HepG2 (cell line): ENCODE data around the gene LRRC51. TPM values are rescaled to one million over a fixed set of nuclear protein-coding genes. Genes with fewer than 3 reads are reported as not detected.

Source experiments
- ATAC-seq: fragments of 200-7000 bp; cut with Tn5 transposase; 3 replicates; pipeline ENCODE4 v1.9.1; 2020; ENCODE audit warnings: mild to moderate bottlenecking, moderate library complexity
- BruUV-seq: library from RNA; stranded (reverse); fragments of 400-500 nt; replicated peaks from 2 replicates; lab custom pipeline; 2021; lab: Mats Ljungman, UMichigan
- CTCF ChIA-PET: fragments of 300-600 bp; formaldehyde crosslinking; extraction: SDS; loops from one replicate; lab custom pipeline; 2021; ENCODE audit warnings: low total read pairs, inconsistent platforms, low intra/inter-chr PET ratio; lab: Yijun Ruan, JAX
- POLR2A ChIA-PET: fragments of 350-600 bp; sonication (Branson Sonifier 250); formaldehyde crosslinking; loops from one replicate; lab custom pipeline; 2020; ENCODE audit warnings: antibody characterized with exemption, inconsistent platforms; lab: Yijun Ruan, JAX
- DNase-seq: peaks from one replicate; pipeline ENCODE4 v3.0.0-alpha.2; 2015; ENCODE audit warnings: low spot score
- FAIRE-seq: peaks from 3 replicates; lab custom pipeline; 2011; peaks lifted over from hg19 to GRCh38; lab: Jason Lieb, UNC
- H2AFZ ChIP-seq: one replicate; pipeline ENCODE4 v1.6.1; 2011; ENCODE audit warnings: low read length, inconsistent platforms
- H3K27ac ChIP-seq: fragments of 300-600 bp; 3 replicates; pipeline ENCODE4 v1.8.0; 2011; ENCODE audit warnings: mixed run types, mild to moderate bottlenecking, mixed read lengths, low read length, inconsistent platforms; ENCODE audit not compliant: insufficient read depth; ENCODE audit errors: extremely low read length
- H3K27me3 ChIP-seq, 2 experiments: fragments of 200-600 bp in 1 of 2; 2 replicates in 1 of 2; 3 replicates in 1 of 2; pipeline versions ENCODE4 v1.6.0 to v1.8.0; 2011; ENCODE audit warnings: low read length in 2 of 2, mild to moderate bottlenecking in 2 of 2, moderate library complexity in 2 of 2, inconsistent platforms in 1 of 2; ENCODE audit not compliant: insufficient read depth in 2 of 2, control insufficient read depth in 1 of 2
- H3K36me3 ChIP-seq, 2 experiments: fragments of 200-600 bp in 1 of 2; replicated peaks in 1 of 2; 2 replicates in 1 of 2; 3 replicates in 1 of 2; pipeline versions ENCODE4 v1.5.1 to v1.8.0; 2011; ENCODE audit warnings: low read length in 2 of 2, inconsistent platforms in 1 of 2; ENCODE audit not compliant: insufficient read depth in 2 of 2, control insufficient read depth in 1 of 2
- H3K4me1 ChIP-seq: 2 replicates; pipeline ENCODE4 v1.5.1; 2012; ENCODE audit warnings: low read length, inconsistent platforms; ENCODE audit not compliant: insufficient read depth
- H3K4me2 ChIP-seq: 2 replicates; pipeline ENCODE4 v1.6.0; 2011; ENCODE audit warnings: low read depth, low read length, inconsistent platforms
- H3K4me3 ChIP-seq, 3 experiments: fragments of 200-600 bp in 1 of 3; sonication (generic), shearing (Covaris generic) in 1 of 3; replicated peaks in 1 of 3; 2 replicates each; pipeline ENCODE4 v1.5.1; 2011 to 2016; ENCODE audit warnings: low read length in 3 of 3, inconsistent platforms in 2 of 3, low read depth in 2 of 3, mild to moderate bottlenecking in 2 of 3, control low read depth in 1 of 3, mixed read lengths in 1 of 3; ENCODE audit not compliant: insufficient read depth in 1 of 3
- H3K79me2 ChIP-seq: one replicate; pipeline ENCODE4 v1.6.1; 2011; ENCODE audit warnings: low read length, inconsistent platforms; ENCODE audit not compliant: insufficient read depth
- H3K9ac ChIP-seq: 2 replicates; pipeline ENCODE4 v1.6.0; 2011; ENCODE audit warnings: mild to moderate bottlenecking, low read depth, low read length, inconsistent platforms; ENCODE audit not compliant: insufficient read depth
- H3K9me3 ChIP-seq: 2 replicates; pipeline ENCODE4 v1.5.1; 2012; ENCODE audit warnings: mild to moderate bottlenecking, low read length
- H4K20me1 ChIP-seq: 2 replicates; pipeline ENCODE4 v1.6.0; 2011; ENCODE audit warnings: inconsistent platforms, mild to moderate bottlenecking, low read length, moderate library complexity; ENCODE audit not compliant: insufficient read depth
- ELF1 ChIP-seq: sonication (generic); formaldehyde crosslinking; IDR thresholded peaks from 2 replicates; pipeline ENCODE4 v1.4.0; 2020; ENCODE audit warnings: missing genetic modification reagents
- HHEX ChIP-seq: IDR thresholded peaks from 2 replicates; pipeline ENCODE4 v1.6.1; 2016; ENCODE audit warnings: control low read depth
- MTF2 ChIP-seq: sonication (generic); formaldehyde crosslinking; IDR thresholded peaks from 2 replicates; pipeline ENCODE4 v1.5.0; 2020; ENCODE audit warnings: missing genetic modification reagents, borderline replicate concordance
- SKI ChIP-seq: fragments of 450-650 bp; IDR thresholded peaks from one replicate; pipeline ENCODE4 v1.6.1; 2018; ENCODE audit warnings: mild to moderate bottlenecking; ENCODE audit not compliant: partially characterized antibody
- ZFP36L1 ChIP-seq: sonication (generic); formaldehyde crosslinking; IDR thresholded peaks from 2 replicates; pipeline ENCODE4 v1.8.0; 2022; ENCODE audit warnings: mild to moderate bottlenecking, missing genetic modification reagents, moderate library complexity
- ZNF292 ChIP-seq: sonication (generic); formaldehyde crosslinking; IDR thresholded peaks from 2 replicates; pipeline ENCODE4 v1.8.1; 2022; ENCODE audit warnings: mild to moderate bottlenecking, low read depth, missing genetic modification reagents, borderline replicate concordance
- ZNF510 ChIP-seq: sonication (generic); formaldehyde crosslinking; IDR thresholded peaks from 2 replicates; pipeline ENCODE4 v1.4.0; 2020; ENCODE audit warnings: low read depth, mild to moderate bottlenecking, missing genetic modification reagents
- ZNF790 ChIP-seq: sonication (generic); formaldehyde crosslinking; IDR thresholded peaks from 2 replicates; pipeline ENCODE4 v1.8.0; 2022; ENCODE audit warnings: missing genetic modification reagents, mild to moderate bottlenecking, borderline replicate concordance
- ZSCAN29 ChIP-seq: sonication (generic); formaldehyde crosslinking; conservative IDR thresholded peaks from 2 replicates; pipeline ENCODE4 v1.4.0; 2020; ENCODE audit warnings: mild to moderate bottlenecking, missing genetic modification reagents
- ZSCAN30 ChIP-seq: sonication (generic); formaldehyde crosslinking; IDR thresholded peaks from 2 replicates; pipeline ENCODE4 v1.5.0; 2020; ENCODE audit warnings: mild to moderate bottlenecking, missing genetic modification reagents
- WGBS: methylation state at CpG from one replicate; pipeline ENCODE4 v1.1.6; 2017; ENCODE audit warnings: low lambda C conversion rate; 5-methylcytosine and 5-hydroxymethylcytosine counted together
- in situ Hi-C: cut with HindIII; loops from 2 replicates; pipeline ENCODE4 v1.10.0; 2017; ENCODE audit warnings: low pct_unique_long_range_greater_than_20kb; ENCODE audit not compliant: extremely low pct_ligation_motif_present
- intact Hi-C: fragments of 100-400 bp; cut with micrococcal nuclease; formaldehyde crosslinking; loops from one replicate; pipeline ENCODE4 v1.10.0; 2022; ENCODE audit not compliant: unreplicated experiment
- polyA plus RNA-seq, 8 experiments: library from polyadenylated mRNA; depleted of rRNA in 3 of 8; stranded (reverse) in 7 of 8; unstranded in 1 of 8; fragments of >200 nt; fragmentation: Illumina TruSeq in 4 of 8; extraction: Trizol in 4 of 8; gene quantifications; 2 replicates each; pipeline versions ENCODE4 v1.2.1 to v1.2.3, GENCODE V29; 2011 to 2016; ENCODE audit warnings: low read depth in 4 of 8, missing spikeins in 1 of 8, mixed read lengths in 1 of 8; ENCODE audit not compliant: insufficient read depth in 1 of 8
- total RNA-seq, 5 experiments: library from RNA; depleted of rRNA; stranded (reverse); fragments of >200 nt; fragmentation: Illumina TruSeq; extraction: Trizol; gene quantifications; 2 replicates each; pipeline ENCODE4 v1.2.3, GENCODE V29; 2016; ENCODE audit warnings: low read depth in 1 of 5
- TF ChIP-seq, protein P1 (sequence below): sonication (generic); formaldehyde crosslinking; IDR thresholded peaks from 2 replicates; pipeline ENCODE4 v1.4.0; 2020; ENCODE audit warnings: missing genetic modification reagents
- TF ChIP-seq, protein P2 (sequence below): sonication (generic); formaldehyde crosslinking; IDR thresholded peaks from 2 replicates; pipeline ENCODE4 v1.8.1; 2023; ENCODE audit warnings: mild to moderate bottlenecking, moderate library complexity, missing genetic modification reagents
- TF ChIP-seq, protein P3 (sequence below): sonication (generic); formaldehyde crosslinking; IDR thresholded peaks from 2 replicates; pipeline ENCODE4 v1.4.0; 2020; ENCODE audit warnings: missing genetic modification reagents, borderline replicate concordance
- TF ChIP-seq, protein P4 (sequence below): sonication (generic); formaldehyde crosslinking; IDR thresholded peaks from 2 replicates; pipeline ENCODE4 v1.4.0; 2020; ENCODE audit warnings: missing genetic modification reagents, borderline replicate concordance

The LRRC51 gene
- total and polyA plus RNA-seq, 2 of the 13 experiments (the other 11 are each of a cell fraction or from before 2014, with no cell fraction given) = 5.3 to 6.0 TPM

DNA sequence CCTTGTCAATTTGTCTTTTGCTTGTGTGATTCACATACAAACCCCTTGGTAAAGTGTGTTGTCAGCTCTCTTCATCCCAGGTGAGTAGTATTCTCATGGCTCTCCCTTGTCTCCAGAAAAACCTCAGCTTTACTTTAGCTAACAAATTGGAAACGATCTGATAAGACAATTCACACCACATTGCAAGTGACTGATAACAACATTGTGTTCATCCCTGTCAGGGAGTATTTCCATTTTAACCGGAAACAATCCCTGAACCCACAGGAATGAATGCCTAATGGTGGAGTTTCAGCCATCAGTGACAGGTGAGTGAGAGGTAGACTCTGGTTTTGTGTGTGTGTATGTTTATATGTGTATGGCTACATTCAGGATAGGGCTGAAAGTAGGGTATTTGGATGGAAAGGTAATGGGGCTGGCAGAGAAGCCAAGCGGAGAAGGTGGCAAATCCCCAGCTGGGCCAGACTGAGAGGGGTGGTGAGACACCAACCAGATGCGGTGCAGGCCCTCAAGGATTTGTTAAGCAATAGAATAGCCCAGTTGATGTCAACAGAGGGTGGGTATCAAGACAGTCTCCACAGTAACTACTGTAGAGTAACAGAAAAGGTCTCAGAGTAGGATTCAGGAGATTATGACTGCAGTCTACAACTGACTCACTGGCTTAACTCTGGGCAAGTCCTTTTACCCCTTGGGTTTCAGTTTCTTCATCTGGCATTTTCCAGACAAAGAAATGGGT, 7.6 kb downstream of the LRRC51 start:
- 97% methylated on average over 4 of the region's 4 CpGs for WGBS
- FAIRE-seq (no peak), ATAC-seq (no peak), DNase-seq (no peak)
- no peaks in the 10 kb centered on the region for H3K9me3 ChIP-seq
- CTCF ChIA-PET = interaction anchor here (4.7 kb wide), 1 partner anchor 63 kb away, joined by 67 read pairs; no protein-coding TSS in a partner anchor
- no peaks in the 10 kb centered on the region for H3K27me3 ChIP-seq
- TF ChIP-seq, protein P1, sequence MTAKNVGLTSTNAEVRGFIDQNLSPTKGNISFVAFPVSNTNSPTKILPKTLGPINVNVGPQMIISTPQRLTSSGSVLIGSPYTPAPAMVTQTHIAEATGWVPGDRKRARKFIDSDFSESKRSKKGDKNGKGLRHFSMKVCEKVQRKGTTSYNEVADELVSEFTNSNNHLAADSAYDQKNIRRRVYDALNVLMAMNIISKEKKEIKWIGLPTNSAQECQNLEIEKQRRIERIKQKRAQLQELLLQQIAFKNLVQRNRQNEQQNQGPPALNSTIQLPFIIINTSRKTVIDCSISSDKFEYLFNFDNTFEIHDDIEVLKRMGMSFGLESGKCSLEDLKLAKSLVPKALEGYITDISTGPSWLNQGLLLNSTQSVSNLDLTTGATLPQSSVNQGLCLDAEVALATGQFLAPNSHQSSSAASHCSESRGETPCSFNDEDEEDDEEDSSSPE (CRISPR knock-in tag) = no peak
- TF ChIP-seq, protein P2, sequence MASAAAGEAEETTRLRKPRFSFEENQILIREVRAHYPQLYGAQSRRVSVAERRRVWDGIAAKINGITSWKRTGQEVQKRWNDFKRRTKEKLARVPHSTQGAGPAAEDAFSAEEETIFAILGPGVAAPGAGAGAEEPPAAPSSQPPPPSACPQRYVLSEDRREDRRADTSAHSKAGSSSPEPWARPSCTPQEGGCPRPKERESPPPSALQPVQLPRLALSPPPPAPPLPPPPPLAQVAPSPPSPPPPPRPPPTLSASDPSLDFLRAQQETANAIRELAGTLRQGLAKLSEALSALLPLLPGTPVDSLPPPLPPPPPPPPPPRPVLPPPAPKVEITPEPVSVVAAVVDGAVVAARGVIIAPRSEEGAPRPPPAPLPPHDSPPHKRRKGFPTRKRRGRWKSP (CRISPR knock-in tag) = no peak
- TF ChIP-seq, protein P3, sequence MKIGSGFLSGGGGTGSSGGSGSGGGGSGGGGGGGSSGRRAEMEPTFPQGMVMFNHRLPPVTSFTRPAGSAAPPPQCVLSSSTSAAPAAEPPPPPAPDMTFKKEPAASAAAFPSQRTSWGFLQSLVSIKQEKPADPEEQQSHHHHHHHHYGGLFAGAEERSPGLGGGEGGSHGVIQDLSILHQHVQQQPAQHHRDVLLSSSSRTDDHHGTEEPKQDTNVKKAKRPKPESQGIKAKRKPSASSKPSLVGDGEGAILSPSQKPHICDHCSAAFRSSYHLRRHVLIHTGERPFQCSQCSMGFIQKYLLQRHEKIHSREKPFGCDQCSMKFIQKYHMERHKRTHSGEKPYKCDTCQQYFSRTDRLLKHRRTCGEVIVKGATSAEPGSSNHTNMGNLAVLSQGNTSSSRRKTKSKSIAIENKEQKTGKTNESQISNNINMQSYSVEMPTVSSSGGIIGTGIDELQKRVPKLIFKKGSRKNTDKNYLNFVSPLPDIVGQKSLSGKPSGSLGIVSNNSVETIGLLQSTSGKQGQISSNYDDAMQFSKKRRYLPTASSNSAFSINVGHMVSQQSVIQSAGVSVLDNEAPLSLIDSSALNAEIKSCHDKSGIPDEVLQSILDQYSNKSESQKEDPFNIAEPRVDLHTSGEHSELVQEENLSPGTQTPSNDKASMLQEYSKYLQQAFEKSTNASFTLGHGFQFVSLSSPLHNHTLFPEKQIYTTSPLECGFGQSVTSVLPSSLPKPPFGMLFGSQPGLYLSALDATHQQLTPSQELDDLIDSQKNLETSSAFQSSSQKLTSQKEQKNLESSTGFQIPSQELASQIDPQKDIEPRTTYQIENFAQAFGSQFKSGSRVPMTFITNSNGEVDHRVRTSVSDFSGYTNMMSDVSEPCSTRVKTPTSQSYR (CRISPR knock-in tag) = no peak
- TF ChIP-seq ZSCAN30 (CRISPR knock-in tag) = no peak
- TF ChIP-seq MTF2 (CRISPR knock-in tag) = no peak
- TF ChIP-seq ZNF292 (CRISPR knock-in tag) = no peak
- no peak for TF ChIP-seq ZSCAN29
- TF ChIP-seq, protein P4, sequence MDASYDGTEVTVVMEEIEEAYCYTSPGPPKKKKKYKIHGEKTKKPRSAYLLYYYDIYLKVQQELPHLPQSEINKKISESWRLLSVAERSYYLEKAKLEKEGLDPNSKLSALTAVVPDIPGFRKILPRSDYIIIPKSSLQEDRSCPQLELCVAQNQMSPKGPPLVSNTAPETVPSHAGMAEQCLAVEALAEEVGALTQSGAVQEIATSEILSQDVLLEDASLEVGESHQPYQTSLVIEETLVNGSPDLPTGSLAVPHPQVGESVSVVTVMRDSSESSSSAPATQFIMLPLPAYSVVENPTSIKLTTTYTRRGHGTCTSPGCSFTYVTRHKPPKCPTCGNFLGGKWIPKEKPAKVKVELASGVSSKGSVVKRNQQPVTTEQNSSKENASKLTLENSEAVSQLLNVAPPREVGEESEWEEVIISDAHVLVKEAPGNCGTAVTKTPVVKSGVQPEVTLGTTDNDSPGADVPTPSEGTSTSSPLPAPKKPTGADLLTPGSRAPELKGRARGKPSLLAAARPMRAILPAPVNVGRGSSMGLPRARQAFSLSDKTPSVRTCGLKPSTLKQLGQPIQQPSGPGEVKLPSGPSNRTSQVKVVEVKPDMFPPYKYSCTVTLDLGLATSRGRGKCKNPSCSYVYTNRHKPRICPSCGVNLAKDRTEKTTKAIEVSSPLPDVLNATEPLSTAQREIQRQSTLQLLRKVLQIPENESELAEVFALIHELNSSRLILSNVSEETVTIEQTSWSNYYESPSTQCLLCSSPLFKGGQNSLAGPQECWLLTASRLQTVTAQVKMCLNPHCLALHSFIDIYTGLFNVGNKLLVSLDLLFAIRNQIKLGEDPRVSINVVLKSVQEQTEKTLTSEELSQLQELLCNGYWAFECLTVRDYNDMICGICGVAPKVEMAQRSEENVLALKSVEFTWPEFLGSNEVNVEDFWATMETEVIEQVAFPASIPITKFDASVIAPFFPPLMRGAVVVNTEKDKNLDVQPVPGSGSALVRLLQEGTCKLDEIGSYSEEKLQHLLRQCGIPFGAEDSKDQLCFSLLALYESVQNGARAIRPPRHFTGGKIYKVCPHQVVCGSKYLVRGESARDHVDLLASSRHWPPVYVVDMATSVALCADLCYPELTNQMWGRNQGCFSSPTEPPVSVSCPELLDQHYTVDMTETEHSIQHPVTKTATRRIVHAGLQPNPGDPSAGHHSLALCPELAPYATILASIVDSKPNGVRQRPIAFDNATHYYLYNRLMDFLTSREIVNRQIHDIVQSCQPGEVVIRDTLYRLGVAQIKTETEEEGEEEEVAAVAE (CRISPR knock-in tag) = no peak
- TF ChIP-seq HHEX (CRISPR knock-in tag) = no peak
- no peak for TF ChIP-seq ZNF790
- TF ChIP-seq SKI = no peak
- no peak for TF ChIP-seq ELF1 (CRISPR knock-in tag)
- no peak for TF ChIP-seq ZFP36L1 (CRISPR knock-in tag)
- no peak for TF ChIP-seq ZNF510
- H4K20me1 ChIP-seq = no peaks in the 10 kb centered on the region
- H3K4me1 ChIP-seq = peaks cover 17% of the 10 kb centered on the region
- intact Hi-C loops = no loop called here
- H3K79me2 ChIP-seq = no peaks in the 10 kb centered on the region
- H3K9ac ChIP-seq = no peak overlapping the region
- BruUV-seq = no TSS peak
- peaks cover 2 to 6% of the 10 kb centered on the region in 2 experiments; a peak in 2 of 5 replicates for H3K36me3 ChIP-seq
- H3K4me2 ChIP-seq = no peak overlapping the region
- no peak overlapping the region for H2AFZ ChIP-seq
- no peak overlapping the region for H3K27ac ChIP-seq
- no peak overlapping the region for H3K4me3 ChIP-seq
- in situ Hi-C loops = no loop called here
- POLR2A ChIA-PET = no interaction called here
